Dermis blood vessel endothelial cell (primary cell): ENCODE results near the gene PRIM1. TPM values are rescaled to one million over a fixed set of nuclear protein-coding genes. Genes with fewer than 3 reads are reported as not detected.
"Not testable (repeated sequence)": the region's sequence is repeated elsewhere in the genome, so short reads cannot be mapped to it uniquely, and the experiment has no call there.

Experiments
- DNase-seq: peaks from one replicate; pipeline ENCODE4 v3.0.0; 2010
- total RNA-seq: library from RNA; depleted of rRNA; stranded (reverse); fragments of >200 nt; gene quantifications from 2 replicates; pipeline ENCODE4 v1.2.3, GENCODE V29; 2014

The PRIM1 gene
- total RNA-seq, 1 donor from 2014 or later = 7.7 TPM

DNA sequence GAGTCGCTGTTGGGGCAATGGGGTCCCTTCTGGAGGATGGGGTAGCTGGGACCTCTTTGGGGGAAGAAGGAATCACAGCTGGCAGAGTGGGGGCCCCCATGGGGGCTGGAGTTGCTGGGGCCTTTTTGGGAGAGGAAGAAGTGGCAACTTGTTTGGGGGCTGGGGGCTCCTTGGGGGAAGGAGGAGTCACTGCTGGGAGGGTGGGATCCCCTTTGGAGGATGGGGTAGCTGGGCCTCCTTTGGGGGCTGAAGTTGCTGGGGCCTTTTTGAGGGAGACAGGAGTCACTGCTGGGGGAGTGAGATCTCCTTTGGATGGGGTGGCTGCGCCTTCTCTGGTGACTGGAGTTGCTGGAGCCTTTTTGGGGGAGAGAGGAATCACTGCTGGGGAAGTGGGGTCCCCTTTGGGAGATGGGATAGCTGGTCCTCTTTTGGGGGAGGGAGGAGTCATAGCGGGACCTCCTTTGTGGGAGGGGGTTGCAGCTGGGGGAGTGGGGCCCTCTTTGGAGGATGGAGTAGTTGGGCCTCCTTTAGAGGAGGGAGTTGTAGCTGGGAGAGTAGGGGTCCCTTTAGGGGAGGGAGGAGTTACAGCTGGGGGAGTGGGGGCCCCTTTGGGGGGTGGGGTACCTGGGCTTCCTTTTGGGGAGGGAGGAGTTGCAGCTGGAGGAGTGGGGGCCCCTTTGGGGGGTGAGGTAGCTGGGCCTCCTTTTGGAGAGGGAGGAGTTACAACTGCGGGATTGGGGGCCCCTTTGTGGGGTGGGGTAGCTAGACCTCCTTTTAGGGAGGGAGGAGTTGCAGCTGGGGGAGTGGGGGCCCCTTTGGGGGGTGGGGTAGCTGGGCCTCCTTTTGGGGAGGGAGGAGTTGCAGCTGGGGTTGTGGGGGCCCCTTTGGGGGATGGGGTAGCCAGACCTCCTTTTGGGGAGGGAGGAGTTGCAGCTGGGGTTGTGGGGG lies 34.9 kb downstream of the PRIM1 start:
- DNase-seq = no peak

DNA sequence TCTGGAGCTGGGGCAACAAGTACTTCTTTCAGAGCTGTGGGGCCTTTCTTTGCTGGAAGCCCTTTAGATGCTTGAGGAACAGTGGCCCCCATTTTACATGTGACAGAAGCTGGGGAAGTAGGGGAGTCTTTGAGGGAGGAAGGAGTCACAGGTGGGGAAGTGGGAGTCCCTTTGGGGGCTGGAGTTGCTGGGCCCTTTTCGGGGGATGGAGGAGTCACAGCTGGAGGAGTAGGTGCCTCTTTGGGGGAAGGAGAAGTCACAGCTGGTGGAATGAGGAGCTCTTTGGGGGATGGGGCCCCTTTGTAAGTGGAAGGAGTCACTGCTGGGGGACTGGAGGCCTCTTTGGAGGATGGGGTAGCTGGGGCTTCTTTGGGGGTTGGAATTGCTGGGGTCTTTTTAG lies 35.7 kb downstream of the PRIM1 start:
- no peak for DNase-seq

DNA sequence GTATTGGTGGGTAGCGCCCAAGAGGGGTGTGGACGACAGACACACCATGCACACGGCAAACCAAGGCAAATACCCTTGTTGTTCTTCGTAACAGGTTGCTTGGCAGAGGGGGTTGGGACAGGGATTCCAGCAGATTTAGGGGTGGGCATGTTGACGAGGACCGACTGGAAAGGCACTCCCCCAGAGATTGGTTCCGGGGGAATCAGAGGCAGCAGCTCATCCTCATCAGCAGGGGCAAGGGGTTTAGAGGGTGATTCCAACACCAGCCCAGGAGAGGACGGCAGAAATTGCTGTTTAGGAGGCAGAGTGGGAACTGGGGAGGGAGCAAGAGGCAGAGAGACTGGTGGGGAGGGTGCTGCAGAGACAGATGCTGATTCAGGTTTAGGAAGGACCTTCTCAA lies 36.3 kb downstream of the PRIM1 start:
- DNase-seq = no peak

- DNase-seq = no peak
Observed at GRCh38 chr12:56714431-56714929, 37.6 kb downstream of the PRIM1 start.

GRCh38 chr12:56713345-56713744 lies 38.8 kb downstream of the PRIM1 start:
- DNase-seq = no peak

DNA sequence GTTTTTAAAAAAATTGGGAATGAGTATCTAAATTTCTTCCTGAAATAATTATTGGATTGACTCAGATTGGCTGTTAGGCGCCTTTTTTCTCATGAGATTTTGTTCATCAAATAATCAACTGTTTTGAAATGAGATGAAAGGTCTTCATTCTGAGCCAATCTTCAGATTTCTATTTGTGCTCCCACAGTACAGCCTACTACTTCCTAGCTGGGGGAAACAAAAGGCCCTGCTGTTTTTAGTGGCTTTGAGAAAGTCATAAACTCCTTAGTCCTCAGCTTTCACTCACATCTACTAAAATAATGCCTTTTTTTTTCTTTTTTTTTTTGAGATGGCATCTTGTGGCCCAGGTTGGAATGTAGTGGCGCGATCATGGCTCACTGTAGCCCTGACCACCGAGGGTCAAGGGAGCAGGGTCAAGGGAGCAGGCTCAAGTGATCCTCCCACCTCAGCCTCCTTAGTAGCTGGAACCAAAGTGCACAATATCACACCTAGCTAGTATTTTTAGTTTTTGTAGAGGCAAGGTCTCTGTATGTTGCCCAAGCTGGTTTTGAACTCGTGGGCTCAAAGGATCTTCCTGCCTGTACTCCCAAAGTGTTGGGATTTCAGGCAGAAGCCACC lies 42.3 kb downstream of the PRIM1 start:
- DNase-seq = no peak

DNA sequence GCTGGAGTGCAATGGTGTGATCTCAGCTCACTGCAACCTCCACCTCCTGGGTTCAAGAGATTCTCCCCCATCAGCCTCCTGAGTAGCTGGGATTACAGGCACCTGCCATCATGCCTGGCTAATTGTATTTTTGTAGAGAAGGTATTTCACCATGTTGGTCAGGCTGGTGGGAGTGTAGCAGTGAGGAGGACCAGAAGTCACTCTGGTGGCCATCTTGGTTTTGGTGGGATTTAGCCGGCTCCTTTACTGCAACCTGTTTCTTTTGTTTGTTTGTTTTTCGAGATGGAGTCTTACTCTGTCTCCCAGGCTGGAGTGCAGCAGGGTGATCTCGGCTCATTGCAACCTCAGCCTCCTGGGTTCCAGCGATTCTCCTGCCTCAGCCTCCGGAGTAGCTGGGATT lies 47.6 kb downstream of the PRIM1 start:
- not testable (repeated sequence) for DNase-seq

- DNase-seq = no peak
Observed at GRCh38 chr12:56699020-56699661, 53.0 kb downstream of the PRIM1 start.

- DNase-seq = no peak
Observed at GRCh38 chr12:56695327-56696101, 56.6 kb downstream of the PRIM1 start.

- DNase-seq = no peak
Observed at GRCh38 chr12:56694161-56694560, 58.0 kb downstream of the PRIM1 start.

GRCh38 chr12:56688846-56689109 lies 63.3 kb downstream of the PRIM1 start:
- DNase-seq = no peak

DNA sequence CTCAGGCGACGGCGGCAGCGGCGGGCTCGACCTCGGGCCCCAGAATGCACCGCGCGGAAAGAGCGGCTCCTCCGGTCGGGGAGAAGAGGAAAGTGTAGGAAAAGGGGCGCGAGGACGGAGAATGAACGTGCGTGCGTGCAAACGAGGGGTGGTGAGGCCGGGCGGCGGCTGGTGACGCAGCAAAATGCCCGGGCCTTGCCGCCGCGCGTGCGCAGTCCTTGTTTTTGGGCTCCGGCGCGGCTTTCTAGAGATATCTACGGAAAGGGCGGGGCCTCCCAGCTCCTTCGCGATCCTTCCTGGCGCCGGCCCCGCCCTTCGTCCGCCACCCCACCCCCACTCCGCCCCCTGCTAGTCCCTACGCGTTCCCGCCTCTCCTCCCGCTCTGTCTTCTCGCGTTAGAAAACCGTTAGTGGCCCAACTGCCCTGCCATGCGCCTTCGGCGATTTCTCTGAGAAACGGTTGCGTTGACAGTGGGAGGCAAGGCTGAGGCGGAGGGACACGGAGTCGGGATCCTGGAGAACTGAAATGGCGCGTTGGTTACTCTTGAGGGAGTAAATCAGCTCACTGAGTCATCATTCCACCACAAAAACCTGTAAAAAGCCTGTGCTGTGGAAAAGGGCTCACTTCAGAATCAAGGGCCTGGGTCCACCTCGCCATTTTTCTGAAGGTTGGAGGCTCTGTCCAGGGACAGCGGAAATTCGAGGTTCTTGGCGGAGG lies 63.8 kb downstream of the PRIM1 start, which contains the start of gene PTGES3:
PTGES3 (minus strand) TSS at position 156 of the 717 bp plus-strand sequence. CDS start 285 bp downstream, outside the sequence.
- DNase-seq = peak; percentile 98

DNA sequence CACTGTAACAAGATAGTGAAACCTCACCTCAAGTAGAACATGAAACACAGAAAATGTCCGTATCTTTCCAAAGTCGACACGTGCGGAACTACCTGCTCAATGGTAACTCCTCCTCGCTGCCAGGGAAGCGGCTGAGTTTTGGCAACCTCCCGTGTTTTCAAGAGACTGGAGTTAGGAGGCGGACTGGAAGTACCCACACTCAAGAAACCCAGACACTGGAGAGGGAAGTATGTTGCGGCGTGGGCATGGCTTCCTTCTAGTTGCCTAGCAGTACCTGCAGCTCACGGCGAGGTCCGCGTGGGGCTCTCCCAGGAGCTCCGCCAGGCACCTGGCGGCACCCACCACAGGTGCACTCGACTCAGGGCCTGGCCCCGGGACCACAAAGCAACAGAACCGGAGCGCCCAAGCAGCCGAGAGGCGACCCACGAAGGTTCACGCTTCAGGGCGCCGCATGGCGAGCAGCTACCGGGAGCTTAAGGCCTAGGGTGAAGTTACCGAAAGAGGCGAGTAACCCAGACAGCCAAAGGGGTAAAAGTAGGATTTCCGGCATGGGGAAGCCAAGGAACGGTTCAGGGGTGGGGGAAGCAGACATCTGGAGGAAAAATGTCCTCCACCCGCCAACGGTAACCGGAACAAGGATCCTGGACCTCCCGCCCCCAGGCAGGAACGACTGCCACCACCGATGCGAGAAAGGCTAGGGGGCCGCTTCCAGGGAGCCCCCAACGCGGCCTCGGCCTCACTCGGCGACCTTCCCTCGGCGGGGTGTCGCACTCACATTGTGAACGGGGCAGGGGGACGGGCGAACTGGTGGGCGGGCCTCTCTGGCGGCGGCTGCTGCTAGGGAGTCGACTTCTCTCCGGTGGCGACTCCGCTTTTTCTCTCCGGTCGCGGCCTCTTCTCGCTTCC lies 64.6 kb downstream of the PRIM1 start:
- peak; percentile 58 for DNase-seq

DNA sequence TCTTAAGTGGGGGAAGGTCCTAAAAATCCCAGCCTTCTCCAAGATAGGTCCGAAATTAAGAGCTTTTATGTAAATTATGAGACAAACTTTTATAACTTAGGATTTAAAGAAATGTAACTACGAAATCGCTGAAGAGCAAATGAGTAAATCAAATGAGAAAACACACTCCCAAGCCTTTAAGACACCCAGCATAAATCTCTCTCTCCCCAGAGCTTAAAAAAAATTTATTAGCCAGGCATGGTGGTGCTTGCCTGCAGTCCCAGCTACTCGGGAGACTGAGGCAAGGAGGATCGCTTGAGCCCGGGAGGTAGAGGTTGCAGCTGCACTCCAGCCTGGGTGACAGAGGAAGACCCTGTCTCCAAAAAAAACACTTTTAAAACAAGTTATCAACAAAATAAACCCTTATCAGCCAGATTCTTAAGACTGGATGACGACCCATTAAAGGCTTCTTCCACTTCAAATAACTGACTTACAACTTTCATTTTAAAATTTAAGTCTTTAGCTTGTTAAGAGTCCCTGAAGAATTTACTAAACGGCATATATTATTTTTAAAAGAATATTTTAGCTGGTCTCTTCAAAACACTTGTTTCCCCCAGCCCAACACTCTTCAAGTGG lies 67.3 kb downstream of the PRIM1 start:
- DNase-seq = peak; percentile 10

DNA sequence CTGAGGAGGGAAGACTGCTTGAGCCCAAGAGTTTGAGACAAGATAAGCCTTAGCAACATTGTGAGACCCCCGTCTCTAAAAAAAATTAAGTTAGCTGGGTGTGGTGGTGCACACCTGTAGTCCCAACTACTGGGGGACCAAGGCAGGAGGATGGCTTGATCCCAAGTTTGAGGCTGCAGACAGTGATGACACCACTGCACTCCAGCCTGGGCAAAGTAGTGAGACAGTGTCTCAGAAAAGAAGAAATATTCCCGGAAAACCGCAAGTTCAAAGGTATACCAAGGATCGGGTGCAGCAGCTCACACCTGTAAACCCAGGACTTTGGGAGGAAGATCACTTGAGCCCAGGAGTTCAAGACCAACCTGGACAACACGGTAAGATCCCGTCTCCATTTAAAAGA lies 69.8 kb downstream of the PRIM1 start:
- no peak for DNase-seq

Other genes starting within 250 kb of the PRIM1 start
- gene RBMS2, start 230.5 kb downstream of the PRIM1 start, total RNA-seq = 37.9 and 76.6 TPM in 2 replicates
- gene BAZ2A, start 122.0 kb downstream of the PRIM1 start, total RNA-seq = 23.5 and 40.9 TPM in 2 replicates
- gene ATP5F1B, start 106.3 kb downstream of the PRIM1 start, total RNA-seq = 402 and 579 TPM in 2 replicates
- 54.1 and 116 TPM in 2 replicates for gene PTGES3, start 64.0 kb downstream of the PRIM1 start, total RNA-seq
- gene NACA, start 27.0 kb downstream of the PRIM1 start, total RNA-seq = 1,174 and 1,321 TPM in 2 replicates
- 0.51 TPM in 1 of 2 replicates, not detected in the other for gene HSD17B6, start 11.0 kb upstream of the PRIM1 start, total RNA-seq
- gene SDR9C7, start 182.1 kb upstream of the PRIM1 start, total RNA-seq = not detected in 2 replicates
- 0.17 TPM in 1 of 2 replicates, not detected in the other for gene RDH16, start 205.3 kb upstream of the PRIM1 start, total RNA-seq